ENCODE data around the gene EIF4G3. TPM values are rescaled to one million over a fixed set of nuclear protein-coding genes. Genes with fewer than 3 reads are reported as not detected.
A peak's percentile ranks its signal among the peaks of the same experiment; 100 is the strongest.

EIF4G3 gene
- total and polyA plus RNA-seq, 2 donors (not counting 1 experiment from before 2014, with no cell fraction given): 53.5 to 67.0 TPM

GRCh38 chr1:21099034-21099868 lies 77.4 kb downstream of the EIF4G3 start:
- no peak overlapping the region for H3K27ac ChIP-seq (ENCODE audit: insufficient read depth, low read length)
- no peaks in the 10 kb centered on the region for H3K9me3 ChIP-seq (ENCODE audit: control insufficient read depth, insufficient read depth, low read depth, low read length)
- peak; percentile 33 to 79 for DNase-seq (ENCODE audit: low read depth in 2 of 2)
- H3K27me3 ChIP-seq (ENCODE audit: control insufficient read depth, insufficient read depth, low read length): no peaks in the 10 kb centered on the region
- no peak overlapping the region for H3K4me3 ChIP-seq (replicated peaks in 1 of 4; ENCODE audit: control extremely low read depth in 1 of 4, insufficient read depth in 1 of 4, low read depth in 3 of 4, low read length in 4 of 4)
- peaks cover 10% of the 10 kb centered on the region for H3K79me2 ChIP-seq (ENCODE audit: control insufficient read depth, insufficient read depth, low read length)
- no peak overlapping the region for H3K9ac ChIP-seq (ENCODE audit: insufficient read depth, low read length)
- no peak overlapping the region for H2AFZ ChIP-seq (ENCODE audit: low read length)
- no peaks in the 10 kb centered on the region for H4K20me1 ChIP-seq (ENCODE audit: control insufficient read depth, extremely low read depth, insufficient read depth, low read length)
- H3K36me3 ChIP-seq (ENCODE audit: control insufficient read depth, insufficient read depth, low read length): no peaks in the 10 kb centered on the region
- no peaks in the 10 kb centered on the region for H3K4me1 ChIP-seq (ENCODE audit: control insufficient read depth, extremely low read depth, insufficient read depth, low read length)
- H3K4me2 ChIP-seq (ENCODE audit: extremely low read depth, insufficient read depth, low read length): no peak overlapping the region
- no peak for TF ChIP-seq CTCF (conservative IDR thresholded peaks at IDR 0.05 in 1 of 2, IDR thresholded peaks at IDR 0.05 in 1 of 2; ENCODE audit: low read depth in 1 of 2, low read length in 2 of 2)
- no peak for TF ChIP-seq EZH2 (IDR thresholded peaks at IDR 0.05; ENCODE audit: low read length, missing control alignments)

GRCh38 chr1:21098186-21098915 lies 78.3 kb downstream of the EIF4G3 start:
- Histone ChIP-seq H3K4me1 (ENCODE audit: control insufficient read depth, extremely low read depth, insufficient read depth, low read length) (no peaks in the 10 kb centered on the region), H3K79me2 (ENCODE audit: control insufficient read depth, insufficient read depth, low read length) (peaks cover 10% of the 10 kb centered on the region), H3K9ac (ENCODE audit: insufficient read depth, low read length) (no peak overlapping the region), H3K9me3 (ENCODE audit: control insufficient read depth, insufficient read depth, low read depth, low read length) (no peaks in the 10 kb centered on the region), H3K4me2 (ENCODE audit: extremely low read depth, insufficient read depth, low read length) (no peak overlapping the region), H3K27ac (ENCODE audit: insufficient read depth, low read length) (no peak overlapping the region), H2AFZ (ENCODE audit: low read length) (no peak overlapping the region), H3K27me3 (ENCODE audit: control insufficient read depth, insufficient read depth, low read length) (no peaks in the 10 kb centered on the region), H3K36me3 (ENCODE audit: control insufficient read depth, insufficient read depth, low read length) (no peaks in the 10 kb centered on the region), H3K4me3 (replicated peaks in 1 of 4; ENCODE audit: control extremely low read depth in 1 of 4, insufficient read depth in 1 of 4, low read depth in 3 of 4, low read length in 4 of 4) (no peak overlapping the region), H4K20me1 (ENCODE audit: control insufficient read depth, extremely low read depth, insufficient read depth, low read length) (no peaks in the 10 kb centered on the region)
- TF ChIP-seq CTCF (conservative IDR thresholded peaks at IDR 0.05 in 1 of 2, IDR thresholded peaks at IDR 0.05 in 1 of 2; ENCODE audit: low read depth in 1 of 2, low read length in 2 of 2) (no peak), EZH2 (IDR thresholded peaks at IDR 0.05; ENCODE audit: low read length, missing control alignments) (no peak)
- DNase-seq (ENCODE audit: low read depth in 2 of 2): no peak

GRCh38 chr1:21097729-21098128 lies 79.0 kb downstream of the EIF4G3 start:
- Histone ChIP-seq H3K4me1 (ENCODE audit: control insufficient read depth, extremely low read depth, insufficient read depth, low read length) (no peaks in the 10 kb centered on the region), H4K20me1 (ENCODE audit: control insufficient read depth, extremely low read depth, insufficient read depth, low read length) (no peaks in the 10 kb centered on the region), H3K9ac (ENCODE audit: insufficient read depth, low read length) (no peak overlapping the region), H3K27ac (ENCODE audit: insufficient read depth, low read length) (no peak overlapping the region), H3K79me2 (ENCODE audit: control insufficient read depth, insufficient read depth, low read length) (peaks cover 9% of the 10 kb centered on the region), H2AFZ (ENCODE audit: low read length) (no peak overlapping the region), H3K4me2 (ENCODE audit: extremely low read depth, insufficient read depth, low read length) (no peak overlapping the region), H3K27me3 (ENCODE audit: control insufficient read depth, insufficient read depth, low read length) (no peaks in the 10 kb centered on the region), H3K4me3 (replicated peaks in 1 of 4; ENCODE audit: control extremely low read depth in 1 of 4, insufficient read depth in 1 of 4, low read depth in 3 of 4, low read length in 4 of 4) (no peak overlapping the region), H3K9me3 (ENCODE audit: control insufficient read depth, insufficient read depth, low read depth, low read length) (no peaks in the 10 kb centered on the region), H3K36me3 (ENCODE audit: control insufficient read depth, insufficient read depth, low read length) (no peaks in the 10 kb centered on the region)
- no peak for TF ChIP-seq CTCF (conservative IDR thresholded peaks at IDR 0.05 in 1 of 2, IDR thresholded peaks at IDR 0.05 in 1 of 2; ENCODE audit: low read depth in 1 of 2, low read length in 2 of 2)
- TF ChIP-seq EZH2 (IDR thresholded peaks at IDR 0.05; ENCODE audit: low read length, missing control alignments): no peak
- DNase-seq (ENCODE audit: low read depth in 2 of 2): no peak
